Trophoblast cell (in vitro differentiated cells and primary cell): ENCODE results near the gene TTN.

Experiments used
- DNase-seq, 2 donors: peaks; one replicate each; pipeline ENCODE4 v3.0.0-alpha.2; 2016
- H2AFZ ChIP-seq: 2 replicates; pipeline ENCODE4 v1.6.1; 2013; ENCODE audit warnings: low read length, moderate library complexity, mild to moderate bottlenecking; ENCODE audit not compliant: insufficient read depth, poor library complexity
- H2AK5ac ChIP-seq: 2 replicates; pipeline ENCODE4 v1.6.1; 2013; ENCODE audit warnings: mild to moderate bottlenecking, low read length
- H2BK120ac ChIP-seq: 2 replicates; pipeline ENCODE4 v1.6.1; 2013; ENCODE audit warnings: low read length, mild to moderate bottlenecking, moderate library complexity; ENCODE audit not compliant: insufficient read depth, poor library complexity
- H2BK12ac ChIP-seq: 2 replicates; pipeline ENCODE4 v1.6.1; 2013; ENCODE audit warnings: mild to moderate bottlenecking, low read length, moderate library complexity
- H2BK5ac ChIP-seq: 2 replicates; pipeline ENCODE4 v1.6.1; 2013; ENCODE audit warnings: low read length, low read depth, moderate library complexity, mild to moderate bottlenecking; ENCODE audit not compliant: poor library complexity
- H3K14ac ChIP-seq: 2 replicates; pipeline ENCODE4 v1.6.1; 2013; ENCODE audit warnings: mild to moderate bottlenecking, low read length
- H3K18ac ChIP-seq: 2 replicates; pipeline ENCODE4 v1.6.1; 2013; ENCODE audit warnings: mild to moderate bottlenecking, low read length
- H3K23ac ChIP-seq: 2 replicates; pipeline ENCODE4 v1.6.1; 2013; ENCODE audit warnings: low read length
- H3K27ac ChIP-seq: 2 replicates; pipeline ENCODE4 v1.5.1; 2013; ENCODE audit warnings: low read depth, mild to moderate bottlenecking, inconsistent platforms, low read length, moderate library complexity
- H3K27me3 ChIP-seq: 2 replicates; pipeline ENCODE4 v1.6.1; 2013; ENCODE audit warnings: inconsistent platforms, mild to moderate bottlenecking, low read length, moderate library complexity; ENCODE audit not compliant: insufficient read depth
- H3K36me3 ChIP-seq, 2 experiments: 1 replicate in 1 of 2; 2 replicates in 1 of 2; pipeline ENCODE4 v1.6.1; 2013; ENCODE audit warnings: low read length in 2 of 2, mild to moderate bottlenecking in 2 of 2, moderate library complexity in 1 of 2; ENCODE audit not compliant: insufficient read depth in 2 of 2, control insufficient read depth in 1 of 2
- H3K4ac ChIP-seq: 2 replicates; pipeline ENCODE4 v1.6.1; 2013; ENCODE audit warnings: low read depth, mild to moderate bottlenecking, low read length, moderate library complexity
- H3K4me1 ChIP-seq, 2 experiments: 1 replicate in 1 of 2; 2 replicates in 1 of 2; pipeline ENCODE4 v1.6.1; 2013; ENCODE audit warnings: low read length in 2 of 2, mild to moderate bottlenecking in 2 of 2, moderate library complexity in 1 of 2; ENCODE audit not compliant: insufficient read depth in 2 of 2, control insufficient read depth in 1 of 2
- H3K4me2 ChIP-seq: 2 replicates; pipeline ENCODE4 v1.6.1; 2013; ENCODE audit warnings: inconsistent platforms, mild to moderate bottlenecking, low read length, moderate library complexity
- H3K4me3 ChIP-seq: 2 replicates; pipeline ENCODE4 v1.5.1; 2013; ENCODE audit warnings: mild to moderate bottlenecking, low read depth, low read length, inconsistent platforms
- H3K79me1 ChIP-seq: one replicate; pipeline ENCODE4 v1.6.1; 2013; ENCODE audit warnings: low read length
- H3K79me2 ChIP-seq: 2 replicates; pipeline ENCODE4 v1.6.1; 2013; ENCODE audit warnings: low read length, mild to moderate bottlenecking; ENCODE audit not compliant: control insufficient read depth, insufficient read depth, poor library complexity
- H3K9ac ChIP-seq: 2 replicates; pipeline ENCODE4 v1.6.1; 2013; ENCODE audit warnings: mild to moderate bottlenecking, low read length
- H3K9me3 ChIP-seq: 2 replicates; pipeline ENCODE4 v1.6.1; 2013; ENCODE audit warnings: low read depth, mild to moderate bottlenecking, control low read depth, inconsistent platforms, low read length; ENCODE audit not compliant: insufficient read depth
- H4K12ac ChIP-seq: 2 replicates; pipeline ENCODE4 v1.6.1; 2013; ENCODE audit warnings: low read depth, mild to moderate bottlenecking, low read length, moderate library complexity
- H4K8ac ChIP-seq: 2 replicates; pipeline ENCODE4 v1.6.1; 2013; ENCODE audit warnings: low read depth, mild to moderate bottlenecking, low read length, moderate library complexity
- H4K91ac ChIP-seq: one replicate; pipeline ENCODE4 v1.6.1; 2013; ENCODE audit warnings: low read depth, mild to moderate bottlenecking, low read length, moderate library complexity
- WGBS: extraction: QIAGEN DNeasy Blood & Tissue Kit; methylation state at CpG from one replicate; pipeline ENCODE4 v1.1.7; 2013; ENCODE audit warnings: missing lambda C conversion rate; ENCODE audit not compliant: insufficient read length, insufficient coverage; ENCODE audit errors: extremely low coverage; 5-methylcytosine and 5-hydroxymethylcytosine counted together

TTN gene

DNA sequence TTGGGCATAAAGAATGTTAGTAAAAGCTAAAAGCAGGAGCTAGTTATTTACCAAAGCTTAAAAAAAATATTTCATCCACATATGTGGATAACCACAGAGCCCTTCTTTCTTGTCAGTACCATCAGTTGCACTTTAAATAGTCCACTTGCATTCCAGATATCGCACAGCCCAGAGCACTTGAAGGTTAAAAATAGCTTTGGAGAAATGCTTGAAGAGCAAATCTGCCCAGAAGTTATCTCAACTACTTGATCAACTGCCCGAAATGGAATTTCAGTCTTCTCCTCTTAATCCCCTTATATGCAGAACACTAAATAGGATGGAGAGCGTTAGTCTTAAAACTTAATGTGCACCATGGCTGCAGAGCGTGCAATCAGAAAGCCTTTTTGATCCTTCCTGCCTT lies 178.6 kb downstream of the TTN start:
- Histone ChIP-seq H2BK120ac (no peak overlapping the region), H2AFZ (no peak overlapping the region), H3K18ac (no peak overlapping the region), H2AK5ac (no peak overlapping the region), H2BK5ac (no peak overlapping the region), H3K4me2 (no peak overlapping the region), H3K27me3 (no peaks in the 10 kb centered on the region), H3K9ac (no peak overlapping the region), H3K36me3 (no peaks in the 10 kb centered on the region), H3K79me2 (no peaks in the 10 kb centered on the region), H3K23ac (no peak overlapping the region), H3K14ac (no peak overlapping the region), H3K4me1 (no peaks in the 10 kb centered on the region), H4K12ac (no peak overlapping the region), H3K27ac (no peak overlapping the region), H3K4ac (no peak overlapping the region), H2BK12ac (no peak overlapping the region), H3K9me3 (no peaks in the 10 kb centered on the region), H3K4me3 (no peak overlapping the region), H4K91ac (no peak overlapping the region), H4K8ac (no peak overlapping the region), H3K79me1 (no peaks in the 10 kb centered on the region)
- WGBS = no CpG with 5 or more reads among the region's 4 CpGs
- no peak for DNase-seq

DNA sequence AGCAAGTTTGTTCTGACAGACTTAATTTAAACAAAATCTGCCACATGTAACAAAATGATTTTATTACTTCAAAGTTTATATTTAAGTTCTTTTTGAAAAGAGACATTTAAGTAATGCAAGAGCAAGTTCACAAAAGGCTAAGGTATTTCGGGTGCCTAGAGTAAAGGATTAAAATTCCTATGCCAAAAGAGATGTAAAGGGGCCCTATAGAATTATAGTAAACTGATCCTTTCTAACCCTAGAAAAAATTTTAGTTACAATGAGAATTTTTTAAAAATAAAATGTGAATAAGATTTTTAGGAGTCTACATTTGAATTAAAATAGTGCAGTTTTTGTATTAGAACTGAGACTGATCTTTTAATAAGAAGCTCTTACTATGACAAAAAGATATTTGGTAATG lies 179.8 kb downstream of the TTN start:
- Histone ChIP-seq H3K4me2 (no peak overlapping the region), H3K27me3 (no peaks in the 10 kb centered on the region), H3K9ac (no peak overlapping the region), H3K4me1 (no peaks in the 10 kb centered on the region), H3K4ac (no peak overlapping the region), H3K79me2 (no peaks in the 10 kb centered on the region), H2BK120ac (no peak overlapping the region), H3K4me3 (no peak overlapping the region), H2AFZ (no peak overlapping the region), H4K12ac (no peak overlapping the region), H2BK5ac (no peak overlapping the region), H4K91ac (no peak overlapping the region), H3K14ac (no peak overlapping the region), H3K36me3 (no peaks in the 10 kb centered on the region), H4K8ac (no peak overlapping the region), H3K23ac (no peak overlapping the region), H3K9me3 (no peaks in the 10 kb centered on the region), H3K79me1 (no peaks in the 10 kb centered on the region), H2BK12ac (no peak overlapping the region), H2AK5ac (no peak overlapping the region), H3K18ac (no peak overlapping the region), H3K27ac (no peak overlapping the region)
- WGBS = no CpG with 5 or more reads among the region's 1 CpG
- no peak for DNase-seq

- Histone ChIP-seq H2AK5ac (no peak overlapping the region), H3K9me3 (no peaks in the 10 kb centered on the region), H2BK120ac (no peak overlapping the region), H4K8ac (no peak overlapping the region), H2BK5ac (no peak overlapping the region), H3K36me3 (no peaks in the 10 kb centered on the region), H3K23ac (no peak overlapping the region), H3K79me2 (no peaks in the 10 kb centered on the region), H3K4me3 (no peak overlapping the region), H3K9ac (no peak overlapping the region), H3K27ac (no peak overlapping the region), H3K4ac (no peak overlapping the region), H2AFZ (no peak overlapping the region), H3K14ac (no peak overlapping the region), H3K79me1 (no peaks in the 10 kb centered on the region), H2BK12ac (no peak overlapping the region), H3K4me2 (no peak overlapping the region), H4K91ac (no peak overlapping the region), H3K4me1 (no peaks in the 10 kb centered on the region), H3K27me3 (no peaks in the 10 kb centered on the region), H3K18ac (no peak overlapping the region), H4K12ac (no peak overlapping the region)
- WGBS = no CpG with 5 or more reads among the region's 1 CpG
- DNase-seq = no peak
Measured at GRCh38 chr2:178615969-178616368, 191.3 kb downstream of the TTN start.

- Histone ChIP-seq H2AFZ (no peak overlapping the region), H3K14ac (no peak overlapping the region), H3K27me3 (no peaks in the 10 kb centered on the region), H3K9ac (no peak overlapping the region), H3K36me3 (peaks cover 0 to 4% of the 10 kb centered on the region in 2 experiments), H3K4me3 (no peak overlapping the region), H3K9me3 (no peaks in the 10 kb centered on the region), H3K18ac (no peak overlapping the region), H3K23ac (no peak overlapping the region), H3K4me2 (no peak overlapping the region), H3K4ac (no peak overlapping the region), H2BK5ac (no peak overlapping the region), H3K79me2 (no peaks in the 10 kb centered on the region), H3K4me1 (no peaks in the 10 kb centered on the region), H2AK5ac (no peak overlapping the region), H4K91ac (no peak overlapping the region), H3K79me1 (no peaks in the 10 kb centered on the region), H4K8ac (no peak overlapping the region), H2BK120ac (no peak overlapping the region), H2BK12ac (no peak overlapping the region), H4K12ac (no peak overlapping the region), H3K27ac (no peak overlapping the region)
- DNase-seq = no peak
Measured at GRCh38 chr2:178602901-178603300, 204.3 kb downstream of the TTN start.
